GM10248 (cell line): Measurements from ENCODE around the gene KRTAP12-2.
"Not testable (repeated sequence)": the region's sequence is repeated elsewhere in the genome, so short reads cannot be mapped to it uniquely, and the experiment has no call there.

Source experiments
- CTCF ChIA-PET: fragments of 300-600 bp; sonication (Branson Sonifier 250); formaldehyde crosslinking; extraction: SDS; loops from one replicate; lab custom pipeline; 2021; ENCODE audit warnings: antibody characterized with exemption; lab: Yijun Ruan, JAX
- POLR2A ChIA-PET: fragments of 350-650 bp; sonication (Branson Sonifier 250); formaldehyde crosslinking; extraction: SDS; loops from one replicate; lab custom pipeline; 2020; ENCODE audit warnings: antibody characterized with exemption; lab: Yijun Ruan, JAX
- DNase-seq: peaks from one replicate; pipeline ENCODE4 v3.0.0; 2012; ENCODE audit errors: extremely low spot score
- CTCF ChIP-seq: IDR thresholded peaks from 2 replicates; pipeline ENCODE4 v1.5.1; 2012; ENCODE audit warnings: mild to moderate bottlenecking, low read depth; ENCODE audit errors: extremely low read depth, missing control alignments, control extremely low read depth

KRTAP12-2 gene

GRCh38 chr21:44650973-44651675, 15.6 kb downstream of the KRTAP12-2 start:
- ChIA-PET CTCF (no interaction called here), POLR2A (no interaction called here)
- TF ChIP-seq CTCF: no peak
- DNase-seq: no peak

GRCh38 chr21:44650265-44650972, 16.3 kb downstream of the KRTAP12-2 start:
- TF ChIP-seq CTCF: no peak
- CTCF ChIA-PET: interaction anchor here (1.4 kb wide), 1 partner anchor 9 kb away, joined by 3 read pairs; no protein-coding TSS in a partner anchor
- POLR2A ChIA-PET: no interaction called here
- DNase-seq: no peak

- CTCF ChIA-PET: interaction anchor here (1.4 kb wide), 1 partner anchor 10 kb away, joined by 3 read pairs; no protein-coding TSS in a partner anchor
These were observed 17.1 kb downstream of the KRTAP12-2 start for GRCh38 chr21:44649521-44650100.

GRCh38 chr21:44648557-44649311, 18.0 kb downstream of the KRTAP12-2 start:
- CTCF ChIA-PET: interaction anchor here (1.4 kb wide), 1 partner anchor 11 kb away, joined by 3 read pairs; no protein-coding TSS in a partner anchor
- DNase-seq: no peak
- POLR2A ChIA-PET: no interaction called here
- no peak for TF ChIP-seq CTCF

More at GRCh38 chr21:44649521-44650100, 17.1 kb downstream of the KRTAP12-2 start:
- TF ChIP-seq CTCF: no peak
- POLR2A ChIA-PET: interaction anchor here (0.6 kb wide), 1 partner anchor 74 kb away, joined by 3 read pairs; no protein-coding TSS in a partner anchor
- DNase-seq: no peak

GRCh38 chr21:44647222-44647552, 19.5 kb downstream of the KRTAP12-2 start:
- DNase-seq: no peak
- ChIA-PET POLR2A (no interaction called here), CTCF (no interaction called here)
- no peak for TF ChIP-seq CTCF

- DNase-seq, CTCF ChIA-PET: not testable (repeated sequence)
- POLR2A ChIA-PET: interaction anchor here (0.7 kb wide), 1 partner anchor 323 kb away, joined by 5 read pairs; no protein-coding TSS in a partner anchor
These were observed 20.1 kb downstream of the KRTAP12-2 start, which contains the start of gene KRTAP10-11 for GRCh38 chr21:44646366-44647221. Gene KRTAP10-11, plus strand, starts transcription at chr21:44646414. Its CDS starts 45 bp downstream, at chr21:44646459.
